HepG2 (cell line): ENCODE measurements around the gene IFNK. TPM values are rescaled to one million over a fixed set of nuclear protein-coding genes. Genes with fewer than 3 reads are reported as not detected.

Source experiments
- AGO1 ChIP-seq: fragments of 200-400 bp; formaldehyde crosslinking; IDR thresholded peaks from 2 replicates; pipeline ENCODE4 v1.6.1; 2017; ENCODE audit warnings: mild to moderate bottlenecking, low read depth, low read length, moderate library complexity; ENCODE audit not compliant: poor library complexity, severe bottlenecking
- ATF3 ChIP-seq: sonication (generic); formaldehyde crosslinking; IDR thresholded peaks from 2 replicates; pipeline ENCODE4 v1.4.0; 2020; ENCODE audit warnings: missing genetic modification reagents
- CEBPG ChIP-seq: IDR thresholded peaks from 2 replicates; pipeline ENCODE4 v1.6.1; 2016
- FOXA1 ChIP-seq, 2 experiments: fragments of 450-650 bp in 1 of 2; sonication (generic) in 1 of 2; formaldehyde crosslinking in 1 of 2; IDR thresholded peaks; 2 replicates each; pipeline versions ENCODE4 v1.4.0 to v1.6.1; 2016 to 2020; ENCODE audit warnings: missing genetic modification reagents in 1 of 2
- FOXA3 ChIP-seq: IDR thresholded peaks from 2 replicates; pipeline ENCODE4 v1.6.1; 2016; ENCODE audit warnings: missing genetic modification reagents, missing compliant biosample characterization
- FOXJ3 ChIP-seq: sonication (generic); formaldehyde crosslinking; IDR thresholded peaks from 2 replicates; pipeline ENCODE4 v1.4.0; 2020; ENCODE audit warnings: missing genetic modification reagents, mild to moderate bottlenecking, borderline replicate concordance
- FOXK1 ChIP-seq: sonication (generic); formaldehyde crosslinking; IDR thresholded peaks from 2 replicates; pipeline ENCODE4 v1.4.0; 2020; ENCODE audit warnings: low read depth, missing genetic modification reagents, borderline replicate concordance
- FOXK2 ChIP-seq: fragments of 450-650 bp; IDR thresholded peaks from 2 replicates; pipeline ENCODE4 v1.6.1; 2016
- GABPA ChIP-seq, 2 experiments: IDR thresholded peaks; 2 replicates each; pipeline ENCODE4 v1.6.1; 2011 to 2016; ENCODE audit warnings: low read depth in 2 of 2, low read length in 1 of 2, missing biosample characterization in 1 of 2, missing genetic modification characterization in 1 of 2
- HDAC2 ChIP-seq: sonication (generic); formaldehyde crosslinking; IDR thresholded peaks from 2 replicates; pipeline ENCODE4 v1.4.0; 2020; ENCODE audit warnings: missing genetic modification reagents
- HNF4A ChIP-seq: sonication (generic); formaldehyde crosslinking; IDR thresholded peaks from 2 replicates; pipeline ENCODE4 v1.4.0; 2020; ENCODE audit warnings: missing genetic modification reagents
- LBX2 ChIP-seq: sonication (generic); formaldehyde crosslinking; IDR thresholded peaks from 2 replicates; pipeline ENCODE4 v1.5.0; 2020; ENCODE audit warnings: missing genetic modification reagents, mild to moderate bottlenecking, borderline replicate concordance
- MEF2D ChIP-seq: sonication (generic); formaldehyde crosslinking; IDR thresholded peaks from 2 replicates; pipeline ENCODE4 v1.5.1; 2020; ENCODE audit warnings: mild to moderate bottlenecking, missing genetic modification reagents
- MIXL1 ChIP-seq: IDR thresholded peaks from 2 replicates; pipeline ENCODE4 v1.6.1; 2016
- NFIC ChIP-seq: IDR thresholded peaks from 2 replicates; pipeline ENCODE4 v1.6.1; 2012; ENCODE audit warnings: mild to moderate bottlenecking, low read length, inconsistent platforms
- NR2F2 ChIP-seq: IDR thresholded peaks from 2 replicates; pipeline ENCODE4 v1.6.1; 2012; ENCODE audit warnings: low read depth, inconsistent platforms, borderline replicate concordance
- POGZ ChIP-seq: sonication (generic); formaldehyde crosslinking; IDR thresholded peaks from 2 replicates; pipeline ENCODE4 v1.4.0; 2020; ENCODE audit warnings: mild to moderate bottlenecking, missing genetic modification reagents
- SOX6 ChIP-seq, 2 experiments: fragments of 450-650 bp in 1 of 2; sonication (generic) in 1 of 2; formaldehyde crosslinking in 1 of 2; IDR thresholded peaks; 2 replicates each; pipeline versions ENCODE4 v1.4.0 to v1.6.1; 2017 to 2020; ENCODE audit warnings: antibody characterized with exemption in 1 of 2, mild to moderate bottlenecking in 1 of 2, missing genetic modification reagents in 1 of 2
- TCF7 ChIP-seq: sonication (generic); IDR thresholded peaks from 2 replicates; pipeline ENCODE4 v1.6.1; 2016; ENCODE audit warnings: antibody characterized with exemption, low read depth
- ZBTB2 ChIP-seq: sonication (generic); formaldehyde crosslinking; IDR thresholded peaks from 2 replicates; pipeline ENCODE4 v1.8.0; 2022; ENCODE audit warnings: low read depth, missing genetic modification reagents
- ZNF280D ChIP-seq: sonication (generic); formaldehyde crosslinking; IDR thresholded peaks from 2 replicates; pipeline ENCODE4 v1.5.1; 2020; ENCODE audit warnings: mild to moderate bottlenecking, missing genetic modification reagents
- ZNF484 ChIP-seq: sonication (generic); formaldehyde crosslinking; IDR thresholded peaks from 2 replicates; pipeline ENCODE4 v1.5.1; 2020; ENCODE audit warnings: mild to moderate bottlenecking, low read depth, missing genetic modification reagents, borderline replicate concordance
- ZNF629 ChIP-seq: sonication (generic); formaldehyde crosslinking; conservative IDR thresholded peaks from 2 replicates; pipeline ENCODE4 v1.5.0; 2020; ENCODE audit warnings: missing genetic modification reagents
- polyA plus RNA-seq, 8 experiments: library from polyadenylated mRNA; depleted of rRNA in 3 of 8; stranded (reverse) in 7 of 8; unstranded in 1 of 8; fragments of >200 nt; fragmentation: Illumina TruSeq in 4 of 8; extraction: Trizol in 4 of 8; gene quantifications; 2 replicates each; pipeline versions ENCODE4 v1.2.1 to v1.2.3, GENCODE V29; 2011 to 2016; ENCODE audit warnings: low read depth in 4 of 8, missing spikeins in 1 of 8, mixed read lengths in 1 of 8; ENCODE audit not compliant: insufficient read depth in 1 of 8
- total RNA-seq, 5 experiments: library from RNA; depleted of rRNA; stranded (reverse); fragments of >200 nt; fragmentation: Illumina TruSeq; extraction: Trizol; gene quantifications; 2 replicates each; pipeline ENCODE4 v1.2.3, GENCODE V29; 2016; ENCODE audit warnings: low read depth in 1 of 5

IFNK gene
- total and polyA plus RNA-seq, 2 of the 13 experiments (the other 11 are each of a cell fraction or from before 2014, with no cell fraction given), result not detected

GRCh38 chr9:27539479-27540441 is 15.7 kb downstream of the IFNK start (continued):
- TF ChIP-seq ZNF280D (CRISPR knock-in tag) (peak; percentile 42; the same call in 1 of the 2 replicates), AGO1 (no peak), LBX2 (no peak), FOXK1 (CRISPR knock-in tag) (peak; percentile 76; the same call in 1 of the 2 replicates), TCF7 (peak; percentile 46), FOXA1 (IDR thresholded peaks at IDR 0.05) (no peak), FOXA1 (CRISPR knock-in tag; IDR thresholded peaks at IDR 0.05) (peak; percentile 52; the same call in 1 of the 2 replicates), NFIC (peak; percentile 59; the same call in 1 of the 2 replicates), SOX6 (IDR thresholded peaks at IDR 0.05) (no peak), SOX6 (CRISPR knock-in tag; IDR thresholded peaks at IDR 0.05) (peak; percentile 60; the same call in 1 of the 2 replicates), GABPA (IDR thresholded peaks at IDR 0.05; ENCODE audit: low read depth, low read length) (no peak), GABPA (CRISPR knock-in tag; IDR thresholded peaks at IDR 0.05; ENCODE audit: low read depth) (no peak), ZNF484 (CRISPR knock-in tag) (no peak), FOXA3 (peak; percentile 94), ZBTB2 (CRISPR knock-in tag) (no peak), NR2F2 (peak; percentile 76), POGZ (no peak), HNF4A (CRISPR knock-in tag) (peak; percentile 60), FOXJ3 (CRISPR knock-in tag) (peak; percentile 44; the same call in 1 of the 2 replicates), FOXK2 (peak; percentile 55; the same call in 1 of the 2 replicates), MIXL1 (peak; percentile 54; the same call in 1 of the 2 replicates), HDAC2 (CRISPR knock-in tag) (peak; percentile 32; the same call in 1 of the 2 replicates), ATF3 (no peak), MEF2D (CRISPR knock-in tag) (peak; percentile 57; the same call in 1 of the 2 replicates), ZNF629 (CRISPR knock-in tag) (no peak), CEBPG (CRISPR knock-in tag) (peak; percentile 91)
